ENCODE results near the gene PROCR. TPM values are rescaled to one million over a fixed set of nuclear protein-coding genes. Genes with fewer than 3 reads are reported as not detected.
"Not testable (repeated sequence)": the region's sequence is repeated elsewhere in the genome, so short reads cannot be mapped to it uniquely, and the experiment has no call there.

PROCR gene
- total RNA-seq, 1 experiment from 2014 or later = 32.2 TPM

GRCh38 chr20:35165221-35166185, 6.4 kb upstream of the PROCR start:
- DNase-seq (ENCODE audit: low spot score) = no peak

GRCh38 chr20:35166242-35166830, 5.5 kb upstream of the PROCR start:
- no peak for DNase-seq (ENCODE audit: low spot score)

- DNase-seq (ENCODE audit: low spot score) = no peak
Measured at GRCh38 chr20:35167787-35168186, 4.1 kb upstream of the PROCR start.

- not testable (repeated sequence) for DNase-seq (ENCODE audit: low spot score)
Measured at GRCh38 chr20:35168701-35169409, 3.0 kb upstream of the PROCR start.

GRCh38 chr20:35171438-35171752, 477 bp upstream of the PROCR start:
- no peak for DNase-seq (ENCODE audit: low spot score)

- DNase-seq (ENCODE audit: low spot score) = no peak
Measured at GRCh38 chr20:35172434-35172806, 548 bp downstream of the PROCR start.

- DNase-seq (ENCODE audit: low spot score) = no peak
Measured at GRCh38 chr20:35173576-35174192, 1.8 kb downstream of the PROCR start.

- DNase-seq (ENCODE audit: low spot score) = no peak
Measured at GRCh38 chr20:35174458-35175216, 2.8 kb downstream of the PROCR start.

- DNase-seq (ENCODE audit: low spot score) = no peak
Measured at GRCh38 chr20:35176132-35176531, 4.3 kb downstream of the PROCR start.

GRCh38 chr20:35179292-35180212, 7.7 kb downstream of the PROCR start:
- no peak for DNase-seq (ENCODE audit: low spot score)

- DNase-seq (ENCODE audit: low spot score) = no peak
Measured at GRCh38 chr20:35180266-35180665, 8.4 kb downstream of the PROCR start.

- DNase-seq (ENCODE audit: low spot score) = no peak
Measured at GRCh38 chr20:35181731-35182130, 9.9 kb downstream of the PROCR start.

GRCh38 chr20:35186691-35187289, 14.9 kb downstream of the PROCR start:
- DNase-seq (ENCODE audit: low spot score) = not testable (repeated sequence)

GRCh38 chr20:35187584-35188190, 15.8 kb downstream of the PROCR start:
- no peak for DNase-seq (ENCODE audit: low spot score)

- not testable (repeated sequence) for DNase-seq (ENCODE audit: low spot score)
Measured at GRCh38 chr20:35189223-35189622, 17.4 kb downstream of the PROCR start.

GRCh38 chr20:35190556-35190955, 18.7 kb downstream of the PROCR start:
- no peak for DNase-seq (ENCODE audit: low spot score)

GRCh38 chr20:35191419-35192117, 19.7 kb downstream of the PROCR start:
- DNase-seq (ENCODE audit: low spot score) = no peak

GRCh38 chr20:35192118-35192872, 20.4 kb downstream of the PROCR start:
- no peak for DNase-seq (ENCODE audit: low spot score)

Measured in A172 (cell line).